Naive thymus-derived CD8-positive, alpha-beta T cell (primary cell): ENCODE data around the gene GPR27. TPM values are rescaled to one million over a fixed set of nuclear protein-coding genes. Genes with fewer than 3 reads are reported as not detected.
A peak's percentile ranks its signal among the peaks of the same experiment; 100 is the strongest.

ENCODE experiments used
- ATAC-seq, 2 donors: fragments of 150-1000 bp; cut with Tn5 transposase in 1 of 2; sonication (Bioruptor Pico), chemical (Tn5 transposase) in 1 of 2; 1 replicate in 1 of 2; 2 replicates in 1 of 2; pipeline ENCODE4 v1.10.0; 2021; ENCODE audit warnings: mild to moderate bottlenecking in 2 of 2, moderate library complexity in 2 of 2
- POLR2A ChIA-PET: fragments of 350-600 bp; sonication (Branson Sonifier 250); formaldehyde crosslinking; loops from one replicate; lab custom pipeline; 2021; ENCODE audit warnings: antibody characterized with exemption; lab: Charles Lee
- DNase-seq, 10 donors: peaks; one replicate each; pipeline versions ENCODE4 v3.0.0 to v3.0.0-alpha.2; 2020 to 2022
- H3K27ac Mint-ChIP-seq, 10 donors: one replicate each; pipeline ENCODE4 v1.8.0; 2020 to 2022; ENCODE audit warnings: mild to moderate bottlenecking in 10 of 10, mixed read lengths in 10 of 10, moderate library complexity in 4 of 10, inconsistent platforms in 1 of 10
- H3K27me3 Mint-ChIP-seq, 5 donors: one replicate each; pipeline ENCODE4 v1.8.0; 2021 to 2022; ENCODE audit warnings: mixed read lengths in 5 of 5
- H3K36me3 Mint-ChIP-seq, 3 donors: one replicate each; pipeline ENCODE4 v1.8.0; 2020 to 2022; ENCODE audit warnings: mixed read lengths in 3 of 3, mild to moderate bottlenecking in 2 of 3, inconsistent platforms in 1 of 3
- H3K4me1 Mint-ChIP-seq, 4 donors: one replicate each; pipeline ENCODE4 v1.8.0; 2021 to 2022; ENCODE audit warnings: mixed read lengths in 4 of 4
- H3K4me3 Mint-ChIP-seq, 10 donors: one replicate each; pipeline ENCODE4 v1.8.0; 2020 to 2022; ENCODE audit warnings: mild to moderate bottlenecking in 10 of 10, mixed read lengths in 10 of 10, moderate library complexity in 6 of 10, inconsistent platforms in 1 of 10
- H3K9me3 Mint-ChIP-seq, 9 donors: one replicate each; pipeline ENCODE4 v1.8.0; 2020 to 2022; ENCODE audit warnings: mixed read lengths in 9 of 9, mild to moderate bottlenecking in 3 of 9, inconsistent platforms in 1 of 9, moderate library complexity in 1 of 9
- polyA plus RNA-seq, 3 donors: library from polyadenylated mRNA; unstranded; fragments of 300-500 nt; fragmentation: Illumina TruSeq; gene quantifications; one replicate each; pipeline ENCODE4 v1.2.3, GENCODE V29; 2021
- total RNA-seq, 8 experiments: library from RNA in 2 of 8; stranded (reverse) in 2 of 8; gene quantifications; one replicate each; pipeline ENCODE4 v1.2.3 and lab custom pipeline; 2021 to 2026

GPR27 gene
- total and polyA plus RNA-seq, 5 experiments from 2014 or later: 0.11 to 0.87 (median 0.17) TPM; not detected in 1

GRCh38 chr3:71742621-71743020 lies 11.0 kb upstream of the GPR27 start:
- Mint-ChIP-seq H3K4me1 (no peaks in the 10 kb centered on the region), H3K4me3 (no peak overlapping the region), H3K9me3 (peaks cover 21 to 59% (median 36%) of the 10 kb centered on the region in 9 donors), H3K27ac (no peak overlapping the region), H3K27me3 (peaks cover 0 to 10% (median 2%) of the 10 kb centered on the region in 5 donors), H3K36me3 (peaks cover 0 to 45% (median 31%) of the 10 kb centered on the region in 3 donors)
- ATAC-seq (no peak), DNase-seq (no peak)
- POLR2A ChIA-PET: no interaction called here

- peak overlapping the region in 1 of 10 donors; percentile 43 for H3K27ac Mint-ChIP-seq
- no peak for DNase-seq
- peaks cover 0 to 40% (median 28%) of the 10 kb centered on the region in 3 donors for H3K36me3 Mint-ChIP-seq
- peaks cover 0 to 14% (median 0%) of the 10 kb centered on the region in 5 donors for H3K27me3 Mint-ChIP-seq
- POLR2A ChIA-PET: no interaction called here
- H3K4me1 Mint-ChIP-seq: no peaks in the 10 kb centered on the region
- no peak for ATAC-seq
- H3K4me3 Mint-ChIP-seq: no peak overlapping the region
- peaks cover 20 to 50% (median 34%) of the 10 kb centered on the region in 9 donors for H3K9me3 Mint-ChIP-seq
These were observed 8.9 kb upstream of the GPR27 start for GRCh38 chr3:71744738-71745137.

DNA sequence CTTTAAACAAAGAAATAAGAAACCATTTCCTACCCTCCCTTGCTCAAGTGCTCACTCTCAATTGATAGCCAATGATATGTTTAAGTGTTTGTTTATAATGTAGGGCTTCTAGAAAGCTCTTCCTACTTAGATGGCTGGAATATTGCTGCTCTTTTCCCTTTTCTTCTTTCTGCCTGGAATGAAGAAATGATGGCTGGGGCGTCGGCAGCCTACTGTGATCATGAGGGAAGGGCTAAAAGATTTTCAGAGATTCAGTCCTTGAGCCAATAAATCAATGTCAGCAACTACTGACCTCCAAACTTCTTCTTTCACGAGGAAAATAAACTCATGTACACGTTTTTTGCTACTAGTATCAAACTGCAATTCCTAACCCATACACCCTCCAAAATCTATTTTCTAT lies 2.1 kb upstream of the GPR27 start:
- ATAC-seq: no peak
- no peak for DNase-seq
- Mint-ChIP-seq H3K36me3 (no peaks in the 10 kb centered on the region), H3K4me3 (no peak overlapping the region), H3K4me1 (peaks cover 0 to 12% (median 8%) of the 10 kb centered on the region in 4 donors), H3K27ac (no peak overlapping the region), H3K9me3 (no peaks in the 10 kb centered on the region), H3K27me3 (peaks cover 22 to 53% (median 33%) of the 10 kb centered on the region in 5 donors)
- POLR2A ChIA-PET: no interaction called here

DNA sequence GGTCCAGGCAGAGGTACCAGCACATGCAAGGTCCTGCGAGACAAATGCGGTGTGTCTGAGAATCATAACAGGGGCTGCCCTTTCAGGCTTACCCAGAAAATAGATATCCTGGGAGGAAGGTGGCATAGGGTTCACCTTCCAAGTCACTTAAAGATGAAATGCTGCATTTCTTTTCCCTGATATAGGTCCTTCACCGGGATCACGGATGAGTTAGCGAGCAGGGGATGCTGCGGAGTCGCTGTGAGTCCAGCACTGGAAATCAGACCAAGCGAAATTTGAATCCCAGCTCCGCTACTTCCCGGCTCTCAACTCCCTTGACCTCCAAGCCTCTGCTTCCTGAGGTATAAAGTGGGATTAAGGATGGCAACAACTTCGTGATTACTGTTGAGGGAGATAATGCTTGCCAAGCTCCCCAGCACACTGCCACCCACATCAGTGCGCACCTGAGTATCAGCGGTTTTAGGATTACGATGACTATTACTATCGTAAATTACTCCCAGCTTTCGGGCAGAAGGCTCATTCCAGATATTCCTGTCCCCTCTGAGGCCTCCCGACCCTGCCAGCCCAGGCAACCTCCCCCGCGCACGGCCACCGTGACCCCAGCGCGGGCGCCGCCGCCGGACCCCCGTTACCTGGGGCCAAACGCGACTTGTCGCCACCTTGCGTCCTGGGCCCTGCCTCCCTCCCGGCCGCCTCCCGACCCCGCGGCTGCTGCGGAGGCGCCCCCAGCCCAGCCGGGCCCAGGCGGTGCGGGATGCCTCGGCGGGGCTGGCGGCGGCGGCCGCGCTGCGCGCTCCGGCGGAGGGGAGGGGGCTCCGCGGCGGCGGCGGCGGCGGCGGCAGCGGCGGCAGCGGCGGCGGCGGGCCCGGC lies 589 bp upstream of the GPR27 start:
- DNase-seq: no peak
- Mint-ChIP-seq H3K4me3 (peak overlapping the region; percentile 0 to 85 (median 68)), H3K27ac (peak overlapping the region in 1 of 10 donors; percentile 24), H3K27me3 (peaks cover 22 to 61% (median 35%) of the 10 kb centered on the region in 5 donors), H3K36me3 (no peaks in the 10 kb centered on the region), H3K4me1 (peaks cover 0 to 12% (median 8%) of the 10 kb centered on the region in 4 donors), H3K9me3 (no peaks in the 10 kb centered on the region)
- peak; percentile 32 to 52 for ATAC-seq
- POLR2A ChIA-PET: interaction anchor here (0.7 kb wide), 1 partner anchor 353 kb away, joined by 3 read pairs; no protein-coding TSS in a partner anchor

DNA sequence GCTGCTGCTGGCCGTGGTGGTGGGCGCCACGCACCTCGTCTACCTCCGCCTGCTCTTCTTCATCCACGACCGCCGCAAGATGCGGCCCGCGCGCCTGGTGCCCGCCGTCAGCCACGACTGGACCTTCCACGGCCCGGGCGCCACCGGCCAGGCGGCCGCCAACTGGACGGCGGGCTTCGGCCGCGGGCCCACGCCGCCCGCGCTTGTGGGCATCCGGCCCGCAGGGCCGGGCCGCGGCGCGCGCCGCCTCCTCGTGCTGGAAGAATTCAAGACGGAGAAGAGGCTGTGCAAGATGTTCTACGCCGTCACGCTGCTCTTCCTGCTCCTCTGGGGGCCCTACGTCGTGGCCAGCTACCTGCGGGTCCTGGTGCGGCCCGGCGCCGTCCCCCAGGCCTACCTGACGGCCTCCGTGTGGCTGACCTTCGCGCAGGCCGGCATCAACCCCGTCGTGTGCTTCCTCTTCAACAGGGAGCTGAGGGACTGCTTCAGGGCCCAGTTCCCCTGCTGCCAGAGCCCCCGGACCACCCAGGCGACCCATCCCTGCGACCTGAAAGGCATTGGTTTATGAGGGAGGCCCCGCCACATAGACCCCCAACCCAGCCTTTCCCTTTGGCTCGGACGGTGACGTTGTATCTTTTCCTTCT lies 1.1 kb downstream of the GPR27 start:
- Mint-ChIP-seq H3K27ac (no peak overlapping the region), H3K36me3 (no peaks in the 10 kb centered on the region), H3K4me3 (peak overlapping the region; percentile 50 to 79 (median 66)), H3K4me1 (peaks cover 0 to 12% (median 8%) of the 10 kb centered on the region in 4 donors), H3K27me3 (peaks cover 24 to 51% (median 41%) of the 10 kb centered on the region in 5 donors), H3K9me3 (no peaks in the 10 kb centered on the region)
- no peak for DNase-seq
- POLR2A ChIA-PET: interaction anchor here (0.6 kb wide), 1 partner anchor 31 kb away, joined by 5 read pairs; no protein-coding TSS in a partner anchor
- ATAC-seq: no peak

GRCh38 chr3:71758091-71758490 lies 4.4 kb downstream of the GPR27 start:
- DNase-seq: no peak
- POLR2A ChIA-PET: interaction anchor here (0.7 kb wide), 1 partner anchor 470 kb away, joined by 3 read pairs; no protein-coding TSS in a partner anchor
- no peak for ATAC-seq
- no peak overlapping the region for H3K27ac Mint-ChIP-seq
- peaks cover 8 to 49% (median 31%) of the 10 kb centered on the region in 5 donors for H3K27me3 Mint-ChIP-seq
- no peak overlapping the region for H3K4me3 Mint-ChIP-seq
- H3K36me3 Mint-ChIP-seq: no peaks in the 10 kb centered on the region
- H3K4me1 Mint-ChIP-seq: peaks cover 0 to 11% (median 8%) of the 10 kb centered on the region in 4 donors
- no peaks in the 10 kb centered on the region for H3K9me3 Mint-ChIP-seq

GRCh38 chr3:71759401-71759800 lies 5.7 kb downstream of the GPR27 start:
- ATAC-seq (no peak), DNase-seq (no peak)
- Mint-ChIP-seq H3K27ac (no peak overlapping the region), H3K4me3 (no peak overlapping the region), H3K9me3 (no peaks in the 10 kb centered on the region), H3K4me1 (peaks cover 0 to 10% (median 8%) of the 10 kb centered on the region in 4 donors), H3K36me3 (no peaks in the 10 kb centered on the region), H3K27me3 (peaks cover 8 to 49% (median 33%) of the 10 kb centered on the region in 5 donors)
- POLR2A ChIA-PET: no interaction called here

DNA sequence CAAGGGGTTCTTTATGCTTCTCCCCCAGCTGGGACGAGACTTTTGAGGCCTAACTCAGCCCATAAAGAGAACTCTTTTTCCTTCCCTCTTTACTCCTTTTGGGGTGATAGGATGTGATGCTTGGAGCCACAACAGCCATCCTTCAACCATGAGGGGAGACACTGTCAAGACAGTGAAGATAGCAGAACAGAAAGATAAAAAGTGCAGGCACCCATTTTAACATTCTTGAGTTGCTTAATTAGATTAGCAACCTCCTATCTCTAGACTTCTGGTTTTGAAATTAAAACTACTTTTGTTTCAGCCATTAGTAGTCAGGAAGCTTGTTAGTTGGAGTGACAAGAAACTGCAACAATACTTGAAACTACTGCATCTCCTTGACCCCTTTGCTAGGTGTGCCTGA lies 6.5 kb downstream of the GPR27 start:
- H3K27me3 Mint-ChIP-seq: peaks cover 8 to 44% (median 28%) of the 10 kb centered on the region in 5 donors
- H3K9me3 Mint-ChIP-seq: no peaks in the 10 kb centered on the region
- H3K4me1 Mint-ChIP-seq: peaks cover 0 to 7% (median 3%) of the 10 kb centered on the region in 4 donors
- POLR2A ChIA-PET: no interaction called here
- H3K4me3 Mint-ChIP-seq: no peak overlapping the region
- ATAC-seq: no peak
- H3K27ac Mint-ChIP-seq: no peak overlapping the region
- no peaks in the 10 kb centered on the region for H3K36me3 Mint-ChIP-seq
- no peak for DNase-seq

DNA sequence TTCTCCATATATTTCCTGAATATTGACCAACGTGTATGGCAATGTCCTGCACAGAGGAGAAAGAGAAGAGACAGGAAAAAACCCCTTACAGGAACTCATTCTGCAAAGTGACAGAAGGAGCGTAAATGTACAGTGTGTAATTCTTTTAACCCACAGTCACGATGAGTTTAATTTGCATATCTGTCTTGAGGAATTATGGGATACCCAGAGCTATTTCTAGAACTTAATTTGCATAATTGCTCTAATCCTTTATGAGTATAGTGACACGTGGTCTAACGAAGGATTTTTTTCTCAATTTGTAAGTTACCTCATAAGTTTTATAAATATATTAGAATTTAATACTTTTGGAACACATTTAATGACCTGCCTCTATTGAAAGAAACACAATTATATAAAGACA lies 9.8 kb downstream of the GPR27 start:
- ATAC-seq (no peak), DNase-seq (no peak)
- Mint-ChIP-seq H3K9me3 (no peaks in the 10 kb centered on the region), H3K36me3 (no peaks in the 10 kb centered on the region), H3K27ac (no peak overlapping the region), H3K4me3 (no peak overlapping the region), H3K27me3 (peaks cover 3 to 21% (median 18%) of the 10 kb centered on the region in 5 donors), H3K4me1 (no peaks in the 10 kb centered on the region)
- POLR2A ChIA-PET: interaction anchor here (1.0 kb wide), 1 partner anchor 26 kb away, joined by 3 read pairs; no protein-coding TSS in a partner anchor

DNA sequence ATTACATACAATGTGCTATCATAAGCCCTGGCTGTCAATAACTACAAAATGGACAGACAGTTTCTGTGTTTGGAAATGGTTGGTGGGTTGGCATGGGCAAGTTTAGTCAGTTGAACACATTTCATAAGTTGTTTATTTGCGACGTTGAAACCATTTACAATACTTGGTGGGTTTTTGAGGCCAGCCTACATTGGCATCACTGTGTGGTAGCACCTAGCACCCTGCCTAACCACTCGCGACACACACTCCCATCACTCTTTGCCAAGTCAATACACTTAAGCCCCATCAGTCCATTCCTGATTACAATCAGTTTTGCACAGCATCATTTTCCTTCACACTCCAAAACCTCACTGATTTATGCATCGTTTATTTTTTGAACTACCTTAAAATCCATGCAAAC lies 17.5 kb downstream of the GPR27 start:
- no peak overlapping the region for H3K27ac Mint-ChIP-seq
- H3K4me1 Mint-ChIP-seq: no peaks in the 10 kb centered on the region
- DNase-seq (no peak), ATAC-seq (no peak)
- H3K9me3 Mint-ChIP-seq: no peaks in the 10 kb centered on the region
- H3K36me3 Mint-ChIP-seq: no peaks in the 10 kb centered on the region
- H3K27me3 Mint-ChIP-seq: peaks cover 0 to 8% (median 1%) of the 10 kb centered on the region in 5 donors
- POLR2A ChIA-PET: no interaction called here
- H3K4me3 Mint-ChIP-seq: no peak overlapping the region

DNA sequence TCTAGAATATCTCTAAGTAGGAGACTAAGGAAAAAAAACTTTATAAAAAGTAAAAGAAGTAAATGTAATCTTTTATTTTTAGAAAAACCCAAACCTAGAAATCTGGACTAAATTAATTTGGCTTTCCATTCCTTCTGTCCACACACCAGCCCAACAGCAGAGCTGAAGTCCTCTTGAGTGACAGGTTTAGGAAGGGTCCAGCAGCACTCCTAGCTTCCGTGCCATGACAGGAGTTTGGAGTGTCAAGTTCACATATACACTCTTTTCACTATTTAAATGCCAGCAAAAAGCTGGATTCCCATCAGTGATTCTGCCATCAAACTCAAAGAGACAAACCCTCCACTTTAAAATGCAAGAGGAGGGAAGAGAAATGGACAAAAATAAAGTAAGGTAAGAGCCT lies 18.2 kb downstream of the GPR27 start:
- H3K4me1 Mint-ChIP-seq: no peaks in the 10 kb centered on the region
- H3K9me3 Mint-ChIP-seq: no peaks in the 10 kb centered on the region
- no peak for ATAC-seq
- H3K4me3 Mint-ChIP-seq: no peak overlapping the region
- DNase-seq: no peak
- H3K27me3 Mint-ChIP-seq: peaks cover 0 to 6% (median 1%) of the 10 kb centered on the region in 5 donors
- H3K27ac Mint-ChIP-seq: no peak overlapping the region
- H3K36me3 Mint-ChIP-seq: no peaks in the 10 kb centered on the region
- POLR2A ChIA-PET: no interaction called here

GRCh38 chr3:71776538-71776937 lies 22.9 kb downstream of the GPR27 start:
- ATAC-seq (no peak), DNase-seq (no peak)
- POLR2A ChIA-PET: no interaction called here
- Mint-ChIP-seq H3K9me3 (no peaks in the 10 kb centered on the region), H3K4me3 (no peak overlapping the region), H3K4me1 (peaks cover 0 to 13% (median 9%) of the 10 kb centered on the region in 4 donors), H3K27me3 (peaks cover 0 to 27% (median 17%) of the 10 kb centered on the region in 5 donors), H3K36me3 (no peaks in the 10 kb centered on the region), H3K27ac (peak overlapping the region in 1 of 10 donors; percentile 63)

- DNase-seq (no peak), ATAC-seq (no peak)
- H3K27me3 Mint-ChIP-seq: peaks cover 0 to 38% (median 23%) of the 10 kb centered on the region in 5 donors
- no peak overlapping the region for H3K27ac Mint-ChIP-seq
- peaks cover 0 to 13% (median 9%) of the 10 kb centered on the region in 4 donors for H3K4me1 Mint-ChIP-seq
- no peaks in the 10 kb centered on the region for H3K9me3 Mint-ChIP-seq
- no peaks in the 10 kb centered on the region for H3K36me3 Mint-ChIP-seq
- POLR2A ChIA-PET: no interaction called here
- no peak overlapping the region for H3K4me3 Mint-ChIP-seq
These were observed 24.7 kb downstream of the GPR27 start for GRCh38 chr3:71778353-71778752.
